ENCODE data around the gene CHCHD3. TPM values are rescaled to one million over a fixed set of nuclear protein-coding genes. Genes with fewer than 3 reads are reported as not detected.
A peak's percentile ranks its signal among the peaks of the same experiment; 100 is the strongest.

CHCHD3 gene
- polyA plus RNA-seq, 5 donors, result 50.0 to 61.4 (median 50.9) TPM

- no peak for DNase-seq
Observed at GRCh38 chr7:132777414-132777813, 304.5 kb downstream of the CHCHD3 start.

DNA sequence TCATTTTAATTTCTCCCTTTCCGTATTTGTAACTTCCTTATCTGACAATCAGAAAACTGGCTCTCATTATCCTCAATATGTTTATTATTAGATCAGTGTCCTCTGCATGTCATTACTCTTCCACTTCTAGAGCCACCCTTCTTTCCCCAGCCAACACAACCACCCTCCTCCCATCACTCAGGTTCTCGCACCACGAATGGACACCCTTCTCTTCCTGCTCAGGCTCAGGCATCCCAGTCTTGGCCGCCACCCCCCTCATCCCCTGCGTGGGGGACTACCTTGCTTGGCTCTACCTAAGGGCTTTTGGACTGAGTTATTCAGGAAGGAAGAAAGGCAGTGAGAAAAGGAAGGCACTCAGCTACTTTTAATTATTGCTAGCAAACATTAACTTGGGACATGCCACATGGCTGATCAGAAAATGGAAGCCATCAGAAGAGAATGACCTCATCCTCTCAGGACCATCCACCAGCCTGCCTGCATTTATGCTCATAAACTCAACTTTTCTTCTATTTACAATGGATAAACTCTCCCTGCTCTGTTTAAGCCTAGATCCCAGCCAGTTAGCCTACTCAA is 305.8 kb downstream of the CHCHD3 start:
- DNase-seq, result no peak

- DNase-seq, result no peak
Observed at GRCh38 chr7:132773527-132773956, 308.3 kb downstream of the CHCHD3 start.

- DNase-seq, result no peak
Observed at GRCh38 chr7:132771301-132771730, 310.6 kb downstream of the CHCHD3 start.

GRCh38 chr7:132770055-132770454 is 311.8 kb downstream of the CHCHD3 start:
- DNase-seq, result no peak

- no peak for DNase-seq
Observed at GRCh38 chr7:132769280-132769679, 312.6 kb downstream of the CHCHD3 start.

- DNase-seq, result no peak
Observed at GRCh38 chr7:132768099-132768498, 313.8 kb downstream of the CHCHD3 start.

DNA sequence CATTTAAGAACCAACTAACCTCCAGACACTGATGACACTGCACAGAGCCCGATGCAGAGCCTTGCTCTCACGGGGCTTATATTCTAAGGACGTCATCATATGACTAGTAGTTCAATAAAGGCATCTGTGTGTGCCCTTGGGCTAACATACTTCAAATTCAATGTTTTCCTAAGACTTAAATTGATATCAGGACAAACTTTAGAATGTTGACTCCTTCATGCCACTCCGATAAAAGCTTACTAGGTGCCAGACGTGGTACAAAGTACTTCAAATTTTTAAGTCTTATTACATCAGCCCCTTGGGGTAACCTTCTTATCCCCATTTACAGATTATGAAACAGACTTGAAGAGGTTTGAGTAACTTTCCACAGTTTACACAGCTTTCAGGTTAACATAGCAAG is 314.5 kb downstream of the CHCHD3 start:
- peak in 1 of 2 donors; percentile 14 for DNase-seq

DNA sequence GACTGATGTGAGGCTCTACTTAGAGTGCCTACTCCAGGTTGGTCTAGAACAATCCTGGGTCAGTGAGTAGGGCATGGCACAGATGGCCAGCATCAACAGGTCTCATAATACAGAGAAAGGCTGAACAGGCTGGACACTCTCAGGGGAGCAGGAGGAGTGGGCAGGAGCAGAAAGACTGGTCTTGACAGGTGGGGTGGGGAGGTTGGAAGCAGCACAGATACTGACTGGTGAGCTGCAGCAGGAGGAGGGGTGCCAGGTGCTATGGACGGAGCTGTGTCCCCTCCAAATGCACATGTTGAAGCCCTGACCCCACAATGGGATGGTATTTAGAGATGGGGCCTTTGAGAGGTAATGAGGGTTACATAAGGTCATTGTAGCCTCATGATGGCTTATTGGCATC is 315.2 kb downstream of the CHCHD3 start:
- DNase-seq, result no peak

GRCh38 chr7:132765861-132766260 is 316.0 kb downstream of the CHCHD3 start:
- no peak for DNase-seq

DNA sequence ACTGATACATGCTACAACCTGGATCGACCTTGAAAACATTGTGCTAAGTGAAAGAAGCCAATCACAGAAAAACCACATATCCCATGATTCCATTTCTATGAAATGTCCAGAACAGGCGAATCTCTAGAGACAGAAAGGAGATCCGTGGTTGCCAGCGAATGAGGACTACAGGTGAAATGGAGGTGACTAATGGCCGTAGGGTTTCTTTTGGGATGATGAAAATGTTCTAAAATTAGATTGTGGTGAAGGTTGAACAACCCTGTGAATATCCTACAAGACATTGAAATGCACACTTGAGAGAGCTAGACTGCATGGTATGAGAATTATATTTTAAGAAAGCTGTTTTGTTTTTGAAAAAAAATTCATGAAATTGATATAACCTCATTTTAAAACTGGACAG is 317.1 kb downstream of the CHCHD3 start:
- no peak for DNase-seq

DNA sequence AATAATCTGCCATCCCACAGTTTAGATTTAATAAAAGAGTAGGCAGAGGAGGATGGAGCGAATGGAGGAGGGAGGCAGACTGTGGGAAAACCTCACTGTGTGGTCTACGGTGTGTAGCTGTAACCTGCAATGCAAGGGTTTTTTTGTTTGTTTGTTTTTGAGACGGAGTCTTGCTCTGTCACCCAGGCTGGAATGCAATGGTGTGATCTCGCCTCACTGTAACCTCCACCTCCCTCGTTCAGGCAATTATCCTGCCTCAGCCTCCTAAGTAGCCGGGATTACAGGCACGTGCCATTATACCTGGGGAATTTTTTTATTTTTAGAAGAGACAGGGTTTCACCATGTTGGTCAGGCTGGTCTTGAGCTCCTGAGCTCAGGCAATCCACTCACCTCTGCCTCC is 321.0 kb downstream of the CHCHD3 start:
- DNase-seq, result no peak

- no peak for DNase-seq
Observed at GRCh38 chr7:132760244-132760623, 321.7 kb downstream of the CHCHD3 start.

- no peak for DNase-seq
Observed at GRCh38 chr7:132759482-132760243, 322.2 kb downstream of the CHCHD3 start.

DNA sequence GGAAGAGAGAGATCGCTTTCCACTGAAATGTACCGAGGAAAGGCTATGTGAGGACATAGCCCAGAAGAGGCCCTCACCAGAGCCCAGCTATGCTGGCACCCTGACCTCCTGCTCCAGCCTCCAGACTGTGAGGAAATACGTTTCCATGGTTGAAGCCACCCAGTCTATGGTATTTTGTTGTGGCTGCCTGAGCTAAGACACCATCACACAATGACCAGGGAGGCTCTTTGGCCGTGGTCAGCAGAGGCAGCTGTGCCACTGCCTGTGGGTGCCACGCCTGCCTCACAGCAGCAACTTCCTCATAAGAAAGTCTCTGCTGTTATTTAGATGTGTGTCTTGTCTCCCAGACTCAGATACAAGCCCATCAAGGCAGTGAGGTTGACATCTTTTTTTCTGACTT is 322.9 kb downstream of the CHCHD3 start:
- DNase-seq, result no peak

DNA sequence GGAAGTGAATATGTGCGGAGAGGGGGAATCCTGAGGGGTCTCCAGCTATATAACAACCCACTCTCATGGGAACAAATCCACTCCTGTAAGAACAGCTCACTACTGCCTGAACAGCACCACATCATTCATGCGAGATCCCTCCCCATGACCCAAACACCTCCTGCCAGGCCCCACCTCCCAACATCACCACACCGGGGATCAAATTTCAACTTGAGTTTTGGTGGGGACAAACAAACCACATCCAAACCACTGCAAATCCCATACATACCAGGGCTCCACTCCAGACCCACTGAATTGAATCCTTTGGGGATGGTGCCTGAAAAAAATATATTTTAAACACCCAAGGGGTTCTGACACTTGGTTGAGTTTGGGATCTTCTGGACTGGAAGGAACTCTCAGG is 324.1 kb downstream of the CHCHD3 start:
- DNase-seq, result no peak

DNA sequence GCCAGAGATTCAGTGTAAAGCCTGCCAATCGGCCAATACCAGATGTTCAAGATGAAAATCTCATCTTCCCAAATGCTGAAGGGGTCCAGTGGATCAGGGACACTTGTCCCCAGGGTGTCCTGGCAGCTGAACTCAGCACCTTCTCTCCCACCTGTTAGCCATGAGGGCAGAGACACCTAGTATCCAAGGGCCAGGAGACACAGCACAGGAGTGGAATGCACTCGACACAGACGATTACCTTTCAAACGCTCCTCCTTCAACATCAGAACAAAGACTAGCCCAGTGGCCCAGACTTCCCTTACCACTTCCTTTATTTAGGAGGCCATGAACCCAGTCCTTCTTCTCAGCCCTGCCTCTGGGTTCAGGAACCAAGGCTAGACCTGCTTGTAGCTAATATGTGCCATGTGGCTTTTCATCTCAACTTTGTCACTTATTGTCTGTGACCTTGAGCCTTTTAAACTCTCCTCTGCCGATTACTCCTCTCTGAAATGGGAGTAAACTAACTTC is 325.4 kb downstream of the CHCHD3 start:
- DNase-seq, result no peak

GRCh38 chr7:132755538-132756483 is 326.1 kb downstream of the CHCHD3 start:
- no peak for DNase-seq

- DNase-seq, result no peak
Observed at GRCh38 chr7:132752431-132752830, 329.5 kb downstream of the CHCHD3 start.

GRCh38 chr7:132751244-132751647 is 330.6 kb downstream of the CHCHD3 start:
- no peak for DNase-seq

- no peak for DNase-seq
Observed at GRCh38 chr7:132750530-132751217, 331.2 kb downstream of the CHCHD3 start.

GRCh38 chr7:132750096-132750495 is 331.8 kb downstream of the CHCHD3 start:
- DNase-seq, result no peak

Data from right lung (tissue), 5 donors.